SU-DHL-6 (cell line): ENCODE results near the gene MUC3A.

Experiments
- CTCF ChIP-seq: fragments of 200-600 bp; sonication (generic); IDR thresholded peaks from one replicate; pipeline ENCODE4 v1.5.1; 2017; ENCODE audit warnings: antibody characterized with exemption, mild to moderate bottlenecking, low read length, moderate library complexity; ENCODE audit not compliant: insufficient read depth, poor library complexity, severe bottlenecking
- EZH2phosphoT487 ChIP-seq: fragments of 200-600 bp; sonication (generic), shearing (Covaris generic); conservative IDR thresholded peaks from 2 replicates; pipeline ENCODE4 v1.6.1; 2018; ENCODE audit warnings: mild to moderate bottlenecking, antibody characterized with exemption, low read length, moderate library complexity, mixed read lengths

- no peak for TF ChIP-seq CTCF
- TF ChIP-seq EZH2phosphoT487: no peak
Measured at GRCh38 chr7:100908512-100908911, 40.8 kb upstream of the MUC3A start.
